ENCODE results near the gene CACNA1F.

CACNA1F gene

DNA sequence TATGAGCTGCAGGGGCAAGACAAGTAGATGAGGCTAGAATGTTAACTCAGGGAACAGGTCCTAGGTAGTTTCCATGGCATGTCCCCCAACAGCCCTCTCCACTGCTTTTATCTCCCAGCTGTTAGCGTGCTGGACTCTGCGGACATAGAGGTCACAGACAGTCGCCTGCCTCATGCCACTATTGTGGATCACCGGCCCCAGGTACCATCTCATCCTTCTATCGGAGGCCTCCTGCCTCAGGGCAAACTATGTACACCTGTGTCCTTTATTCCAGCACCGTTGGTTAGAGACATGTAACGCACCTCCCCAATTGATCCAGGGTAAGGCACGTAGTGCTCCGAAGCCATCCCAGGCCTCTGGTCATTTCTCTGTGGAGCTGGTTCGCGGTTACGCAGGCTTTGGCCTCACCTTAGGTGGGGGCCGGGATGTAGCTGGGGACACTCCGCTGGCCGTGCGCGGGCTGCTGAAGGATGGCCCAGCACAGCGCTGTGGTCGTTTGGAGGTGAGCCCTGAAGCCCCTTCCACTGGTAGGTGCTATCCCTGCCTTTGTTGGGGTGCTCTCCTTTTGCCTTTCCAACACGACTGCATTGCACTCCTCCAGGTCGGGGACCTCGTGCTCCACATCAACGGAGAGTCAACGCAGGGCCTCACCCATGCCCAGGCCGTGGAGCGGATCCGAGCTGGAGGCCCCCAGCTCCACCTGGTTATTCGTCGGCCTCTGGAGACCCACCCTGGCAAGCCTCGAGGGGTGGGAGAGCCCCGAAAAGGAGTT is 68.4 kb downstream of the CACNA1F start:
- no peaks in the 10 kb centered on the region for H3K36me3 ChIP-seq (ENCODE audit: control insufficient read depth, insufficient read depth, low read length)
- H3K9me3 ChIP-seq (ENCODE audit: control insufficient read depth, insufficient read depth, low read length), result no peaks in the 10 kb centered on the region
- H3K9ac ChIP-seq (ENCODE audit: low read depth, low read length), result no peak overlapping the region
- peaks cover 47% of the 10 kb centered on the region for H3K27me3 ChIP-seq (ENCODE audit: control insufficient read depth, insufficient read depth, low read length)
- H3K4me3 ChIP-seq (ENCODE audit: low read depth, low read length), result no peak overlapping the region
- peaks cover 5% of the 10 kb centered on the region for H3K4me1 ChIP-seq (ENCODE audit: control insufficient read depth, insufficient read depth, low read length)

DNA sequence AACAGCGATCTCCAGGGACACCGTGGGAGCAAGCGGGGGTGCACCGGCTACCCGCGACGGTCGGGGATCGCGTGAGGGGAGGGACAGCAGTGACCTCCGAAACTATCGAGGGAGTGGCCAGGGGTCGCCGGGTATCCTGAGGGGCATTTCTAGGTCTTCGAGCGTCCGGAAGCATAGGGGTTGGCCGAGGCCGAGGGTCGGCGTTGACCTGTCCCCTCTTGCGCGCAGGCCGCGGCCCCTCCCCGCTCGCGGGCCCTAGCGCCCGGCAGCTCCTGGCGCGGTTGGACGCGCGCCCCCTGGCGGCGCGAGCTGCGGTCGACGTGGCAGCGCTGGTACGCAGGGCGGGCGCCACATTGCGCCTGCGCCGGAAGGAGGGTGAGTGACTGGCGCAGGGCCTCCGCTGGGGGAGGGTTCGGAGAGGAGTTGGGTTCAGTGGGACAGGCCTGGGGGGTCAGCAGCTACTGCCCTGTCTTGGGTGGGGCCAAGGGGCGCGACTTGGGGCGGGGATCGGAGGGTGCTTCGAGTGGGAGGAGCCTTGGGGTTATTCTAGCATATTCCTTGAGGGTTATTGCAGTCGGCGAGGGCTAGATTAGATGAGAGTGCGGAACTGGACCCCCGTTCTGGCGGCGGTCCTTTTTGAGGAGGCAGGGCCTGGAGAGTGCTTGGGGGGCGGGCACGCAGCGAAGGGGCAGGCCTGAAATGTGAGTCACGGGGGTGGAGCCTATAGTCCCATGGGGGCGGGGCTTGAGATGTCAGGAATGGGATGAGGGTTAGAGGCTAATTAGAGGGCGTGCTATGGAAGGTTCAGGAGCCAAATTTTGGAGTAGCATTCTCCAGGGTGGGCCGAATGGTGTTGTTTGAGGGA is 69.4 kb downstream of the CACNA1F start:
- Histone ChIP-seq H3K9me3 (ENCODE audit: control insufficient read depth, insufficient read depth, low read length) (no peaks in the 10 kb centered on the region), H3K4me3 (ENCODE audit: low read depth, low read length) (peak overlapping the region; percentile 52), H3K9ac (ENCODE audit: low read depth, low read length) (no peak overlapping the region), H3K27me3 (ENCODE audit: control insufficient read depth, insufficient read depth, low read length) (peaks cover 52% of the 10 kb centered on the region), H3K36me3 (ENCODE audit: control insufficient read depth, insufficient read depth, low read length) (no peaks in the 10 kb centered on the region), H3K4me1 (ENCODE audit: control insufficient read depth, insufficient read depth, low read length) (peaks cover 5% of the 10 kb centered on the region)

GRCh38 chrX:49162620-49163019 is 70.5 kb downstream of the CACNA1F start, which contains the start of gene MAGIX:
Gene MAGIX, plus strand, starts transcription at chrX:49162758. Its CDS starts 132 bp downstream, at chrX:49162890.
- H3K4me3 ChIP-seq (ENCODE audit: low read depth, low read length), result peak within 1 kb of the TSS; percentile 48
- no peak within 1 kb of the TSS for H3K9ac ChIP-seq (ENCODE audit: low read depth, low read length)
- peaks cover 59% of the 10 kb centered on the region for H3K27me3 ChIP-seq (ENCODE audit: control insufficient read depth, insufficient read depth, low read length)

DNA sequence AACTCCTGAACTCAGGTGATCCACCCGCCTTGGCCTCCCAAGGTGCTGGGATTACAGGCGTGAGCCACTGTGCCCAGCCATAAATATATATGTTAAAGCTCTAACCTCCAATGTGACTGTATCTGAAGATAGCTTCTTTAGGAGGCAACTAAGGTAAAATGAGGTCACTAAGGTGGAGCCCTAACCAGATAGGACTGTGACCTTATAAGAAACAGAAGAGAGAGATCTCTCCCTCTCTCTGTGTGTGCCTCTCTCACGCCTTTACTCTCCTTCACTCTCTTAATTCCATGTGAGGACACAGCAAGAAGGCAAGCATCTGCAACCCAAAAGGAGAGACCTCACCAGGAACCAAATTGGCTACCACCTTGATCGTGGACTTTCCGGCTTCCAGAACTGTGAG is 71.5 kb downstream of the CACNA1F start:
- H3K4me1 ChIP-seq (ENCODE audit: control insufficient read depth, insufficient read depth, low read length), result no peaks in the 10 kb centered on the region
- no peaks in the 10 kb centered on the region for H3K9me3 ChIP-seq (ENCODE audit: control insufficient read depth, insufficient read depth, low read length)
- H3K4me3 ChIP-seq (ENCODE audit: low read depth, low read length), result no peak overlapping the region
- H3K36me3 ChIP-seq (ENCODE audit: control insufficient read depth, insufficient read depth, low read length), result no peaks in the 10 kb centered on the region
- H3K9ac ChIP-seq (ENCODE audit: low read depth, low read length), result no peak overlapping the region
- H3K27me3 ChIP-seq (ENCODE audit: control insufficient read depth, insufficient read depth, low read length), result peaks cover 58% of the 10 kb centered on the region

More at GRCh38 chrX:49162620-49163019, 70.5 kb downstream of the CACNA1F start, which contains the start of gene MAGIX:
- no peaks in the 10 kb centered on the region for H3K36me3 ChIP-seq (ENCODE audit: control insufficient read depth, insufficient read depth, low read length)
- H3K4me1 ChIP-seq (ENCODE audit: control insufficient read depth, insufficient read depth, low read length), result peaks cover 4% of the 10 kb centered on the region
- H3K9me3 ChIP-seq (ENCODE audit: control insufficient read depth, insufficient read depth, low read length), result no peaks in the 10 kb centered on the region

- Histone ChIP-seq H3K4me1 (ENCODE audit: control insufficient read depth, insufficient read depth, low read length) (no peaks in the 10 kb centered on the region), H3K9me3 (ENCODE audit: control insufficient read depth, insufficient read depth, low read length) (no peaks in the 10 kb centered on the region), H3K4me3 (ENCODE audit: low read depth, low read length) (no peak overlapping the region)
Observed at GRCh38 chrX:49160908-49161307, 72.2 kb downstream of the CACNA1F start.

DNA sequence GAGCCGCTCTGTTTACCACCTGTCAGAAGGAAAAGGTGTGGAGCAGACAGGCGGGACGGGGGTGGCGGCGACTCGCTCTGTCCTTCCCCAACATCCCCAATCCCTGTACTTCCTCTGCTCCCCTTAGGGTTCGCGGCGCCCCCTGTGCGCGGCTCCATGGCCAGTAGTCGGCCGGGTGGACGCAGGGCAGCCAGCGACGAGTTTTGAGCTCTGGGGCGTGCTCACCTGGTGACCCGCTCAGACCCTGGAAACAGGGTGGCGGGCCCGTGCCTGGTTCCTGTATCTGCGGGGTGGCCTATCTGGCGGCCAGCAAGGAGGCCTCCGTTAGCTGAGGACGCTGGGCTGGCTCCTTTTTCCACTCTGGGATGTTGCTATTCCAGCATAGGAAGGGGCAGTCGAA is 75.9 kb downstream of the CACNA1F start:
- H3K4me3 ChIP-seq (ENCODE audit: low read depth, low read length), result peak overlapping the region; percentile 13
- H3K4me1 ChIP-seq (ENCODE audit: control insufficient read depth, insufficient read depth, low read length), result peaks cover 2% of the 10 kb centered on the region
- no peak overlapping the region for H3K9ac ChIP-seq (ENCODE audit: low read depth, low read length)

More at GRCh38 chrX:49160908-49161307, 72.2 kb downstream of the CACNA1F start:
- H3K36me3 ChIP-seq (ENCODE audit: control insufficient read depth, insufficient read depth, low read length), result no peaks in the 10 kb centered on the region
- H3K9ac ChIP-seq (ENCODE audit: low read depth, low read length), result no peak overlapping the region
- peaks cover 56% of the 10 kb centered on the region for H3K27me3 ChIP-seq (ENCODE audit: control insufficient read depth, insufficient read depth, low read length)

DNA sequence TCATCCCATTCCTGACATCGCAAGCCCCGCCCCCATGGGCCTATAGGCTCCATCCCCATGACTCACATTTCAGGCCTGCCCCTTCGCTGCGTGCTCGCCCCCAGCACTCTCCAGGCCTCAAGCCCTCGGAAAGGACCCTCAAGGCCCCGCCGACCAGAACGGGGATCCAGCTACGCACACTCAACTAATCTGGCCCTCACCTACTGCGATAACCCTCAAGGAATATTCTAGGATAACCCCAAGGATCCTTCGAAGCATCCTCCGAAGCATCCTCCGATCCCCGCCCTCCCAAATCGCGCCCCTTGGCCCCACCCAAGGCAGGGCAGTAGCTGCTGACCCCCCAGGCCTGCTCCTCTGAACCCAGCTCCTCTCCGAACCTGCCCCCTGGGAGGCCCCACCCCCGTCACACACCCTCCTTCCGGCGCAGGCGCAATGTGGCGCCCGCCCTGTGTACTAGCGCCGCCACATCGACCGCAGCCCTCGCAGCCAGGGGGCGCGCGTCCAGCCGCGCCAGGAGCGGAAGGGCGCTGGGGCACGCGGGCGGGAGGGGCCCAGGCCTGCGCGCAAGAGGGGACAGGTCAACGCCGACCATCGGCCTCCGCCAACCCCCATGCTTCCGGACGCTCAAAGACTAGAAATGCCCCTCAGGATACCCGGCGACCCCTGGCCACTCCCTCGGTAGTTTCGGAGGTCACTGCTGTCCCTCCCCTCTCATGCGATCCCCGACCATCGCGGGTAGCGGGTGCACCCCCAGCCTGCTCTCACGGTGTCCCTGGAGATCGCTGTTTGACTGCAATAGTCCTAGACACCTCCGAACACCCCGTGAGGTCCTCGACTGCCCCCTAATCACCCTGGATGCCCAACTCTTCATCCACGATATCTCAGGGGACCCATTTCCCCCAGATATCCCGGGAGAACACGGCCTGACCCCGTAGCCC is 77.0 kb downstream of the CACNA1F start:
- Histone ChIP-seq H3K36me3 (ENCODE audit: control insufficient read depth, insufficient read depth, low read length) (no peaks in the 10 kb centered on the region), H3K27me3 (ENCODE audit: control insufficient read depth, insufficient read depth, low read length) (peaks cover 31% of the 10 kb centered on the region), H3K9ac (ENCODE audit: low read depth, low read length) (no peak overlapping the region), H3K4me1 (ENCODE audit: control insufficient read depth, insufficient read depth, low read length) (peaks cover 2% of the 10 kb centered on the region), H3K9me3 (ENCODE audit: control insufficient read depth, insufficient read depth, low read length) (no peaks in the 10 kb centered on the region), H3K4me3 (ENCODE audit: low read depth, low read length) (peak overlapping the region; percentile 59)

More for the DNA sequence above, 75.9 kb downstream of the CACNA1F start:
- Histone ChIP-seq H3K36me3 (ENCODE audit: control insufficient read depth, insufficient read depth, low read length) (no peaks in the 10 kb centered on the region), H3K9me3 (ENCODE audit: control insufficient read depth, insufficient read depth, low read length) (no peaks in the 10 kb centered on the region), H3K27me3 (ENCODE audit: control insufficient read depth, insufficient read depth, low read length) (peaks cover 39% of the 10 kb centered on the region)

DNA sequence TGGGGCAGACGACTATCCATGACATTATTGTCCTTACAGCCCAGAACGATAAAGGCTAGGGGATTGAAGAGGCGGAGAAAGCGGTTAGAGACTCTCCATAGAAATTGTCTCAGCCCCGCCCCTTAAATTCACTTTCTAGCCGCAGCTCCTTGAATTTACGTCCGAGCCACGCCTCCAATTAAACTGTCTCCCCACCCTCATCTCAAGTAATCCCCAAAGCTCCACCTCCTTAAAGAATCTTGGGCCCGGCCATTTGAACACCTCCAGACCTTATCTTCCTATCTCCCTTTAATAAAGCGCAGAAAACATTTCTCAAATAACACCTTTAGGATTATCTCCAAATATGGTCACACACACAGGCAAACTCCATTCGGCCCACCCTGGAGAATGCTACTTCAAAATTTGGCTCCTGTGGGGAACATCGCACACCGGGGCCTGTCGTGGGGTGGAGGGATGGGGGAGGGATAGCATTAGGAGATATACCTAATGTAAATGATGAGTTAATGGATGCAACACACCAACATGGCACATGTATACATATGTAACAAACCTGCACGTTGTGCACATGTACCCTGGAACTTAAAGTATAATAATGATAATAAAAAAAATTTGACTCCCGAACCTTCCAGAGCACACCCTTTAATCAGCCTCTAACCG is 77.8 kb downstream of the CACNA1F start:
- Histone ChIP-seq H3K4me3 (ENCODE audit: low read depth, low read length) (peak overlapping the region; percentile 59), H3K9ac (ENCODE audit: low read depth, low read length) (no peak overlapping the region), H3K27me3 (ENCODE audit: control insufficient read depth, insufficient read depth, low read length) (peaks cover 29% of the 10 kb centered on the region), H3K9me3 (ENCODE audit: control insufficient read depth, insufficient read depth, low read length) (no peaks in the 10 kb centered on the region), H3K4me1 (ENCODE audit: control insufficient read depth, insufficient read depth, low read length) (peaks cover 2% of the 10 kb centered on the region), H3K36me3 (ENCODE audit: control insufficient read depth, insufficient read depth, low read length) (no peaks in the 10 kb centered on the region)

Measured in iPS-15b (cell line).